ENCODE data around the gene CMIP. TPM values are rescaled to one million over a fixed set of nuclear protein-coding genes. Genes with fewer than 3 reads are reported as not detected.

The CMIP gene
- total RNA-seq, 4 donors from 2014 or later, result 16.7 to 104 (median 43.6) TPM

DNA sequence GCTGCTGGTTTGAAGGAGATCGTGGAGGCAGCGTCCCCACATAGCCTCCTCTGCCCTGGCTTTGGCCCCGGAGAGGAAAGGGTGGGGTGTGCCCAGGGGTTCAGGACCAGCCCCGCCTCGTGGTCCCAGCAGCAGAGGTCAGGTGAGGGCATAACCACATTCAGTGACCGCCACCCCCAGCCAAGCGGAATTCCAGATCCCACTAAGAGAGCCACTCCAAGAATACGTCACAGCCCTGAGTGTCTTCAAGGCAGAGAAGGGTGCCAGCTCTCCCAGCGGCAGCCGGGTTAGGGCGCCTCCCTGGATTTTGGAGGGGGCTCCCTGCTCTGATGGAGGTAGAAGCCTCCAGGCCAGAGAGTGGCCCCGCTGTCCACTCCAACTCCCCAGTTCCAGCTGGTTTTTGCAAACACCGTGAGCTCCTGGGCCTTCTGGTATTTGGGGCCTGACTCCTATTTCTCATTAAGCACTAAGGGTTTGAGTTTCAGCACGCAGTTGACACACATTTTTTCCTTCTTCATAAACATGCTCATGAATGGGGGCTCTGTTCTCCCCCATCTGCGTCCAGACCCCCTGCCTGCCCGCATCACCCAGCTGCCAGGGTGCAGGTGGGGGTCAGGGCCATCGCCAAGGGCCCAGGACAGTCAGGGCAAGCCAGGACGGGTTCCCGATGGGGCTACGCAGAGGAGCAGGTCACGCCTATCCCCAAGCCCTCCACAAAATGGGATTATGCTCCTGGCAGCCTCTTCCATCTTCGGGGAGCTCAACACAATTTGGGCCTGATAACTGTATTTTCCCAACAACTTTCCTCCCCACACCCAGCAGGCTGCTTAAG, 236.1 kb downstream of the CMIP start:
- no peaks in the 10 kb centered on the region for H3K4me1 ChIP-seq
- no peaks in the 10 kb centered on the region for H3K27me3 ChIP-seq
- intact Hi-C loops (cut with DNase I; ENCODE audit: low total_unique reads), result no loop called here
- no peaks in the 10 kb centered on the region for H3K9me3 ChIP-seq
- H3K27ac ChIP-seq, result no peak overlapping the region
- H3K4me3 ChIP-seq, result no peak overlapping the region
- DNase-seq, result no peak
- TF ChIP-seq POLR2A (IDR thresholded peaks at IDR 0.05), result no peak
- TF ChIP-seq, protein P1, sequence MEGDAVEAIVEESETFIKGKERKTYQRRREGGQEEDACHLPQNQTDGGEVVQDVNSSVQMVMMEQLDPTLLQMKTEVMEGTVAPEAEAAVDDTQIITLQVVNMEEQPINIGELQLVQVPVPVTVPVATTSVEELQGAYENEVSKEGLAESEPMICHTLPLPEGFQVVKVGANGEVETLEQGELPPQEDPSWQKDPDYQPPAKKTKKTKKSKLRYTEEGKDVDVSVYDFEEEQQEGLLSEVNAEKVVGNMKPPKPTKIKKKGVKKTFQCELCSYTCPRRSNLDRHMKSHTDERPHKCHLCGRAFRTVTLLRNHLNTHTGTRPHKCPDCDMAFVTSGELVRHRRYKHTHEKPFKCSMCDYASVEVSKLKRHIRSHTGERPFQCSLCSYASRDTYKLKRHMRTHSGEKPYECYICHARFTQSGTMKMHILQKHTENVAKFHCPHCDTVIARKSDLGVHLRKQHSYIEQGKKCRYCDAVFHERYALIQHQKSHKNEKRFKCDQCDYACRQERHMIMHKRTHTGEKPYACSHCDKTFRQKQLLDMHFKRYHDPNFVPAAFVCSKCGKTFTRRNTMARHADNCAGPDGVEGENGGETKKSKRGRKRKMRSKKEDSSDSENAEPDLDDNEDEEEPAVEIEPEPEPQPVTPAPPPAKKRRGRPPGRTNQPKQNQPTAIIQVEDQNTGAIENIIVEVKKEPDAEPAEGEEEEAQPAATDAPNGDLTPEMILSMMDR (IDR thresholded peaks at IDR 0.05), result no peak
- no peaks in the 10 kb centered on the region for H3K36me3 ChIP-seq

DNA sequence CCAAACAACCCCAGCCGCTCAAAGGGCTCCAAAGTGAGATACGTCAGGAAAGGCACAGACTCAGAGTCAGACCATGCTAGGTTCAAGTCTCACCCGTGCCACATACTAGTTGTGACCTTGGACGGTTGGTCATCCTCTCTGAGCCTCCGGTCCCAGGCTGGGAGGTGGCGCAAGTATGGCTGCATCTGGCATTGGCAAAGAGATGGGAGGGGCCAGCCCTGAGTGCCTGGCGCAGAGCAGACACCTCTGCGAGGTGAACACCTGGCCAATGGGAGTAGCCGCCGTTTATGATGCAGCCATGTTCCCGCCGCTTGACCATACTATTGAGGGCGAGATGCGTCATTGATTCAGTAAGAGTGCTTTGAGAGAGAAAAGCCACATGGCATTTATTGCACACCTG, 236.7 kb downstream of the CMIP start:
- Histone ChIP-seq H3K36me3 (no peaks in the 10 kb centered on the region), H3K27ac (no peak overlapping the region), H3K4me1 (no peaks in the 10 kb centered on the region), H3K27me3 (no peaks in the 10 kb centered on the region), H3K9me3 (no peaks in the 10 kb centered on the region), H3K4me3 (no peak overlapping the region)
- TF ChIP-seq, protein P1 (IDR thresholded peaks at IDR 0.05), result no peak
- TF ChIP-seq POLR2A (IDR thresholded peaks at IDR 0.05), result no peak
- intact Hi-C loops (cut with DNase I; ENCODE audit: low total_unique reads), result no loop called here
- no peak for DNase-seq

DNA sequence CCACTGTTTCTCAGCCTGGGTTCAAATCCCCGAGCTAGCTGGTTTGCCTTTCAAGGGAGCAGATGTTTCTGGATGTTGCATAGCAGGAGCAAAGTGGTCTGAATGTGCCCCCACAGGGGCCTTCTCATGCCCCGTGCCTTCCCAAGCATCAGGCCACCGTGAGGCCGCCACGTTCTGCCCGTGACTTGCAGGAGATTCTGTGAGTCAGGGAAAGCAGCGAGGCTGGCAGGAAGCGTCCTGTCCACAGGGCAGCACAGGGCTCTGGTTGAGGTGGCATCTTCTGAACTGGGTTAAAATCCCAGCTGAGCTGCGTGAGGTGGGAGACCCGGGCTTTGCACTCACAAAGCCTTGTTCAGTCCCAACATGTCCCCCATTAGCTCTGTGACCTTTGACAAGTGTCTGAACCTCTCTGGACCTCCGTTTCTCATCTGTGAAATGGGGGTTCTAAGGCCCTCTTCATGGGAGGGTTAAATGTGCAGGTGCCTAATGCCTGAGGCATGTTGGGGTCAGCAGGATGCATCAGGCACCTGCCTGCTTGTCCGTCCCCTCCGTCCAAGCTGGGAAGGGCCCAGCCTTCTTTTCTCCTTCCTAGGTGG, 239.7 kb downstream of the CMIP start:
- Histone ChIP-seq H3K4me3 (no peak overlapping the region), H3K36me3 (no peaks in the 10 kb centered on the region), H3K27ac (no peak overlapping the region), H3K27me3 (no peaks in the 10 kb centered on the region), H3K9me3 (no peaks in the 10 kb centered on the region), H3K4me1 (no peaks in the 10 kb centered on the region)
- no peak for DNase-seq
- intact Hi-C loops (cut with DNase I; ENCODE audit: low total_unique reads), result no loop called here
- TF ChIP-seq POLR2A (IDR thresholded peaks at IDR 0.05), result no peak
- TF ChIP-seq, protein P1 (IDR thresholded peaks at IDR 0.05), result no peak

DNA sequence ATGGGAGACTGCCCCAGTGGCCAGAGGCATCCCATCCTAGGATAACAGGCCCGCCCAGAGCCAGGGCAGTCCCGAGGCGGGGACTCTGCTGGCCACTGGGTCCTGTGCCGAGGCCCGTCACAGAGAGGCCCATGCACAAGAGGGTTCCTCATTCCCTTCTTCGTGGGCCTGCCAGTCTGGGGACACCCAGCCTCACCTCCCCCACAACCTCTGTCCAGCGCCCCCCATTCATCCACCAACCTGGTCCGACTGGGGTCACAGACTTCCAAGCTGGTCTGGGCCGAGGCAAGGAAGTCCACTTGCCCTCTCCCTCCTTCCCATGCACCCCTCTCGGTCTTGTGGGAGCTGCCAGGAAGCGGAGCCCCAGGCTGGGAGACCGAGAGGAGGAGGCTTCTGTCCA, 240.3 kb downstream of the CMIP start:
- H3K27me3 ChIP-seq, result no peaks in the 10 kb centered on the region
- intact Hi-C loops (cut with DNase I; ENCODE audit: low total_unique reads), result no loop called here
- no peak overlapping the region for H3K27ac ChIP-seq

More for the DNA sequence above, 240.3 kb downstream of the CMIP start:
- Histone ChIP-seq H3K36me3 (no peaks in the 10 kb centered on the region), H3K9me3 (no peaks in the 10 kb centered on the region), H3K4me3 (no peak overlapping the region), H3K4me1 (no peaks in the 10 kb centered on the region)
- no peak for DNase-seq
- TF ChIP-seq, protein P1 (IDR thresholded peaks at IDR 0.05), result no peak
- TF ChIP-seq POLR2A (IDR thresholded peaks at IDR 0.05), result no peak
